Caco-2 (cell line): ENCODE measurements around the gene PAK1. TPM values are rescaled to one million over a fixed set of nuclear protein-coding genes. Genes with fewer than 3 reads are reported as not detected.

Source experiments
- BruUV-seq: library from RNA; stranded (reverse); fragments of 400-500 nt; replicated peaks from 2 replicates; lab custom pipeline; 2021; lab: Mats Ljungman, UMichigan
- CTCF ChIA-PET: fragments of 300-600 bp; sonication (Branson Sonifier 250); formaldehyde crosslinking; loops from one replicate; lab custom pipeline; 2022; ENCODE audit warnings: antibody characterized with exemption; lab: Charles Lee
- POLR2A ChIA-PET: fragments of 300-600 bp; sonication (Branson Sonifier 250); formaldehyde crosslinking; loops from one replicate; lab custom pipeline; 2022; ENCODE audit warnings: antibody characterized with exemption; lab: Charles Lee
- DNase-seq, 2 experiments: peaks; one replicate each; pipeline versions ENCODE4 v3.0.0 to v3.0.0-alpha.2; 2020 to 2022
- H3K27me3 ChIP-seq: replicated peaks from 2 replicates; pipeline ENCODE4 v1.6.0; 2011; ENCODE audit warnings: low read length; ENCODE audit not compliant: control insufficient read depth, insufficient read depth
- H3K36me3 ChIP-seq: 2 replicates; pipeline ENCODE4 v1.5.1; 2011; ENCODE audit warnings: low read length; ENCODE audit not compliant: control insufficient read depth, insufficient read depth
- H3K4me1 ChIP-seq: fragments of 250-450 bp; sonication (Bioruptor Pico); 2 replicates; pipeline ENCODE4 v1.5.1; 2020; ENCODE audit warnings: mild to moderate bottlenecking
- H3K4me3 ChIP-seq: 2 replicates; pipeline ENCODE4 v1.5.1; 2011; ENCODE audit warnings: low read depth, mild to moderate bottlenecking, control low read depth, low read length
- H3K9me3 ChIP-seq: fragments of 250-450 bp; sonication (Bioruptor Pico); 2 replicates; pipeline ENCODE4 v1.5.1; 2020; ENCODE audit warnings: mild to moderate bottlenecking, moderate library complexity
- H3K27ac Mint-ChIP-seq: one replicate; pipeline ENCODE4 v1.8.0; 2022; ENCODE audit warnings: mixed read lengths; ENCODE audit not compliant: unreplicated experiment
- H3K27me3 Mint-ChIP-seq: one replicate; pipeline ENCODE4 v1.8.0; 2022; ENCODE audit warnings: mixed read lengths; ENCODE audit not compliant: insufficient read depth, unreplicated experiment
- H3K36me3 Mint-ChIP-seq: one replicate; pipeline ENCODE4 v1.8.0; 2022; ENCODE audit warnings: mild to moderate bottlenecking, mixed read lengths; ENCODE audit not compliant: insufficient read depth, unreplicated experiment
- H3K4me1 Mint-ChIP-seq: one replicate; pipeline ENCODE4 v1.8.0; 2022; ENCODE audit warnings: low read depth, mixed read lengths; ENCODE audit not compliant: unreplicated experiment
- H3K4me3 Mint-ChIP-seq: one replicate; pipeline ENCODE4 v1.8.0; 2022; ENCODE audit warnings: mild to moderate bottlenecking, moderate library complexity, mixed read lengths; ENCODE audit not compliant: unreplicated experiment
- H3K9me3 Mint-ChIP-seq: one replicate; pipeline ENCODE4 v1.8.0; 2022; ENCODE audit warnings: mixed read lengths; ENCODE audit not compliant: unreplicated experiment
- intact Hi-C: fragments of 100-400 bp; cut with micrococcal nuclease; formaldehyde crosslinking; loops from one replicate; pipeline ENCODE4 v1.10.0; 2022; ENCODE audit not compliant: unreplicated experiment
- total RNA-seq: library from RNA; stranded (reverse); gene quantifications from 2 replicates; pipeline ENCODE4 v1.2.3, GENCODE V29; 2022
- TF ChIP-seq, protein P1 (sequence below), 2 experiments: fragments of 200-600 bp in 1 of 2; IDR thresholded peaks; 1 replicate in 1 of 2; 2 replicates in 1 of 2; pipeline versions ENCODE4 v1.5.1 to v1.8.0; 2011 to 2022; ENCODE audit warnings: antibody characterized with exemption in 1 of 2, control low read depth in 1 of 2, inconsistent platforms in 1 of 2, low read depth in 1 of 2, low read length in 1 of 2, mild to moderate bottlenecking in 1 of 2, moderate library complexity in 1 of 2; ENCODE audit not compliant: insufficient read depth in 1 of 2, severe bottlenecking in 1 of 2, unreplicated experiment in 1 of 2

The PAK1 gene
- total RNA-seq, 1 experiment from 2014 or later = 81.1 TPM

DNA sequence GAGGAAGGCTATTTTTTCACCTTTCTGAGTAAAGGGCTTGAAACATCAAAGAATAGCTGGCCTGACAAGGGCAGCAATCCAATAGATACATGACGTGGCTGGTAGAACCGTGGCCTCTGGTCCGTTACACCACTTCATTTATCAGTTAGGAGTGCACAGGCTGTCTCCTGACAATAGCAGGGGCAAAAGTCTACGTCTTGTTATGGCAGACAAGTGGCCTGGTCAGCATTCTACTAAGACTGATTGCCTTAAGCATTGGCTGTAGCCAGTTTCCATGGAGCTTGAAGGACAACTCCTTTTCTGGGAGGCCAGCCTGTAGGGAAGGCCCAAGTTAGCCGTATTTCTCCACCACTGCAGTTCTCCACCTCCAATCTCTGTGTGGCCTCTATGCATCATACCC is 163.2 kb downstream of the PAK1 start:
- Mint-ChIP-seq H3K36me3 (no peaks in the 10 kb centered on the region), H3K4me3 (no peak overlapping the region), H3K9me3 (no peaks in the 10 kb centered on the region), H3K27me3 (peaks cover 4% of the 10 kb centered on the region), H3K4me1 (no peaks in the 10 kb centered on the region), H3K27ac (no peak overlapping the region)
- TF ChIP-seq, protein P1, sequence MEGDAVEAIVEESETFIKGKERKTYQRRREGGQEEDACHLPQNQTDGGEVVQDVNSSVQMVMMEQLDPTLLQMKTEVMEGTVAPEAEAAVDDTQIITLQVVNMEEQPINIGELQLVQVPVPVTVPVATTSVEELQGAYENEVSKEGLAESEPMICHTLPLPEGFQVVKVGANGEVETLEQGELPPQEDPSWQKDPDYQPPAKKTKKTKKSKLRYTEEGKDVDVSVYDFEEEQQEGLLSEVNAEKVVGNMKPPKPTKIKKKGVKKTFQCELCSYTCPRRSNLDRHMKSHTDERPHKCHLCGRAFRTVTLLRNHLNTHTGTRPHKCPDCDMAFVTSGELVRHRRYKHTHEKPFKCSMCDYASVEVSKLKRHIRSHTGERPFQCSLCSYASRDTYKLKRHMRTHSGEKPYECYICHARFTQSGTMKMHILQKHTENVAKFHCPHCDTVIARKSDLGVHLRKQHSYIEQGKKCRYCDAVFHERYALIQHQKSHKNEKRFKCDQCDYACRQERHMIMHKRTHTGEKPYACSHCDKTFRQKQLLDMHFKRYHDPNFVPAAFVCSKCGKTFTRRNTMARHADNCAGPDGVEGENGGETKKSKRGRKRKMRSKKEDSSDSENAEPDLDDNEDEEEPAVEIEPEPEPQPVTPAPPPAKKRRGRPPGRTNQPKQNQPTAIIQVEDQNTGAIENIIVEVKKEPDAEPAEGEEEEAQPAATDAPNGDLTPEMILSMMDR (IDR thresholded peaks at IDR 0.05; ENCODE audit: insufficient read depth in 1 of 2, low read depth in 1 of 2, low read length in 1 of 2, severe bottlenecking in 1 of 2, unreplicated experiment in 1 of 2) = no peak
- POLR2A ChIA-PET = no interaction called here
- Histone ChIP-seq H3K36me3 (no peaks in the 10 kb centered on the region), H3K4me3 (no peak overlapping the region), H3K27me3 (no peaks in the 10 kb centered on the region), H3K4me1 (no peaks in the 10 kb centered on the region), H3K9me3 (no peaks in the 10 kb centered on the region)
- CTCF ChIA-PET = no interaction called here
- DNase-seq = no peak
- BruUV-seq = no TSS peak
- intact Hi-C loops = loop anchor here (10.0 kb wide), 1 partner anchor 234 kb away; no protein-coding TSS in a partner anchor

DNA sequence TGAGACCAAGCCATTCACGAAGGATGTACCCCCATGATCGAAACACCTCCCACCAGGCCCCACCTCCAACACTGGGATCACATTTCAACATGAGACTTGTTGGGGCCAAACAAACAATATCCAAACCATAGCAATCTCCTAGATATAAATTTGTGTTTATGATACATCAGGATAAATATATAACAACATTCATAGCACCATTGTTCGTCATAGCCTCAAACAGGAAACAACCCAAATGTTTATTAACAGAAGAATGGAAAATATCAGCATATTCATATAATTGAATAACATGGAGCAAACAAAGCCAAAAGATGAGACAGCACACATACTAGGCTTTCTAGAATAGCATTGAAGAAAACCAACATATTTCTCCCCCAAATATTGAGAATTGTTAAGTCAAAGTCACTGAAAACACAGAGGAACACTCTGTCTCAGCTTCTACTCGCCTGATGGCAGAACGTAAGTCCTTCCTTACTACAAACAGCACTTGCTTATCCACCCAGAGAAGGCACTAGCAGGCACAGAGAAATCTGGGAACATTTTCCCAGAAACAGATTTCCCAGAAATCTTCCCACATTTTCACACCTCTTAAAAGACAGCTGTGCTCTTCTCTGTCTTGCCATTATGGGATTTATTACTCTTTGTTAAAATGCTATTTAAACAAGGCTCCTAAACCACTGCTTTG is 164.4 kb downstream of the PAK1 start:
- Mint-ChIP-seq H3K27me3 (peaks cover 4% of the 10 kb centered on the region), H3K36me3 (no peaks in the 10 kb centered on the region), H3K9me3 (no peaks in the 10 kb centered on the region), H3K4me1 (no peaks in the 10 kb centered on the region), H3K27ac (no peak overlapping the region), H3K4me3 (no peak overlapping the region)
- no TSS peak for BruUV-seq
- ChIA-PET CTCF (no interaction called here), POLR2A (no interaction called here)
- Histone ChIP-seq H3K36me3 (no peaks in the 10 kb centered on the region), H3K4me1 (no peaks in the 10 kb centered on the region), H3K27me3 (no peaks in the 10 kb centered on the region), H3K4me3 (no peak overlapping the region), H3K9me3 (no peaks in the 10 kb centered on the region)
- DNase-seq = no peak
- TF ChIP-seq, protein P1 (IDR thresholded peaks at IDR 0.05; ENCODE audit: insufficient read depth in 1 of 2, low read depth in 1 of 2, low read length in 1 of 2, severe bottlenecking in 1 of 2, unreplicated experiment in 1 of 2) = no peak
- intact Hi-C loops = loop anchor here (10.0 kb wide), 1 partner anchor 235 kb away; no protein-coding TSS in a partner anchor

DNA sequence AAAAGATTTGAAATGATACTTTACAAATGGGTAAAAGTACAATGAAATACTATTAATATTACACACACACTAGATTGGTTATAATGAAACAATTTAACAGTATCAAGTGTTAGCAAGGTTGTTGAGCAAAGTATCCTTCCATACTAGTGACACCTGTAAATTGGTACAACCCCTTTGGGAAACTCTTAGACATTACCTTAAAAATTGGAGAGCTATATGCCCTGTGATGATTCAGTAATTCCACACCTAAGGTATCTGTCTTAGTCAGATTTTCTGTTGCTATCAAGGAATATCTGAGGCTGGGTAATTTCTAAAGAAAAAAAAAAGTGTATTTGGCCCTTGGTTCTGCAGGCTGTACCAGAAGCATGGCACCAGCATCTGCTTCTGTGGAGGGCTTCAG is 165.1 kb downstream of the PAK1 start:
- H3K4me1 ChIP-seq = no peaks in the 10 kb centered on the region
- Mint-ChIP-seq H3K4me1 (no peaks in the 10 kb centered on the region), H3K36me3 (no peaks in the 10 kb centered on the region), H3K4me3 (no peak overlapping the region), H3K9me3 (no peaks in the 10 kb centered on the region), H3K27ac (no peak overlapping the region), H3K27me3 (peaks cover 4% of the 10 kb centered on the region)
- H3K27me3 ChIP-seq = no peaks in the 10 kb centered on the region
- CTCF ChIA-PET = no interaction called here
- intact Hi-C loops = no loop called here
- POLR2A ChIA-PET = no interaction called here
- TF ChIP-seq, protein P1 (IDR thresholded peaks at IDR 0.05; ENCODE audit: insufficient read depth in 1 of 2, low read depth in 1 of 2, low read length in 1 of 2, severe bottlenecking in 1 of 2, unreplicated experiment in 1 of 2) = no peak
- no peaks in the 10 kb centered on the region for H3K9me3 ChIP-seq
- no TSS peak for BruUV-seq
- no peak overlapping the region for H3K4me3 ChIP-seq
- no peaks in the 10 kb centered on the region for H3K36me3 ChIP-seq
- DNase-seq = no peak
